Suprapubic skin (tissue), 3 donors: ENCODE measurements around the gene SMARCD1.

Experiments
- CTCF ChIP-seq, 2 donors: fragments of 200-600 bp in 1 of 2; fragments of 450-650 bp in 1 of 2; sonication (generic) in 1 of 2; IDR thresholded peaks; one replicate each; pipeline ENCODE4 v1.5.1; 2016 to 2019; ENCODE audit warnings: antibody characterized with exemption in 2 of 2, mild to moderate bottlenecking in 1 of 2, moderate library complexity in 1 of 2
- POLR2A ChIP-seq, 2 donors: fragments of 450-650 bp; IDR thresholded peaks; one replicate each; pipeline ENCODE4 v1.6.1; 2017; ENCODE audit warnings: antibody characterized with exemption in 2 of 2, mild to moderate bottlenecking in 2 of 2, moderate library complexity in 2 of 2

- no peak for TF ChIP-seq CTCF (IDR thresholded peaks at IDR 0.05)
- TF ChIP-seq POLR2A (IDR thresholded peaks at IDR 0.05): no peak
These were observed 502 bp downstream of the SMARCD1 start for GRCh38 chr12:50085615-50086072.
